Uterus (tissue), 4 donors: Measurements from ENCODE around the gene STK11. TPM values are rescaled to one million over a fixed set of nuclear protein-coding genes. Genes with fewer than 3 reads are reported as not detected.

Source experiments
- DNase-seq, 2 donors: peaks; one replicate each; pipeline ENCODE4 v3.0.0-alpha.2; 2019 to 2020
- H3K27ac ChIP-seq, 2 donors: fragments of 200-600 bp; sonication (generic); 1 replicate in 1 of 2; 2 replicates in 1 of 2; pipeline ENCODE4 v1.5.1; 2016 to 2018
- H3K27me3 ChIP-seq, 2 donors: fragments of 200-600 bp; sonication (generic); one replicate each; pipeline ENCODE4 v1.5.1; 2018 to 2019; ENCODE audit warnings: control low read depth in 1 of 2
- H3K36me3 ChIP-seq, 2 donors: fragments of 200-600 bp; sonication (generic); one replicate each; pipeline ENCODE4 v1.5.1; 2019; ENCODE audit warnings: control low read depth in 1 of 2
- H3K4me1 ChIP-seq, 2 donors: fragments of 200-600 bp; sonication (generic); one replicate each; pipeline ENCODE4 v1.5.1; 2018 to 2019; ENCODE audit warnings: control low read depth in 1 of 2
- H3K4me3 ChIP-seq, 2 donors: fragments of 200-600 bp; sonication (generic); 1 replicate in 1 of 2; 2 replicates in 1 of 2; pipeline ENCODE4 v1.5.1; 2018 to 2019; ENCODE audit warnings: mild to moderate bottlenecking in 1 of 2
- H3K9me3 ChIP-seq, 2 donors: fragments of 200-600 bp; sonication (generic); one replicate each; pipeline ENCODE4 v1.5.1; 2019; ENCODE audit warnings: control low read depth in 1 of 2
- CTCF ChIP-seq, 4 experiments: fragments of 200-600 bp in 2 of 4; fragments of 450-650 bp in 2 of 4; sonication (generic) in 2 of 4; IDR thresholded peaks; one replicate each; pipeline ENCODE4 v1.5.1; 2016 to 2019; ENCODE audit warnings: antibody characterized with exemption in 4 of 4, mild to moderate bottlenecking in 2 of 4, moderate library complexity in 1 of 4
- POLR2A ChIP-seq, 2 donors: fragments of 450-650 bp; IDR thresholded peaks; one replicate each; pipeline ENCODE4 v1.6.1; 2016; ENCODE audit warnings: antibody characterized with exemption in 2 of 2, mild to moderate bottlenecking in 1 of 2, moderate library complexity in 1 of 2
- intact Hi-C: fragments of 100-400 bp; cut with DNase I; formaldehyde crosslinking; loops from one replicate; pipeline ENCODE4 v1.15.1; 2023; ENCODE audit warnings: low total_unique reads
- total RNA-seq, 4 donors: library from RNA; depleted of rRNA in 3 of 4; stranded (reverse); fragments of >200 nt in 3 of 4; gene quantifications; one replicate each; pipeline versions ENCODE4 v1.1.0 to v1.2.4, GENCODE V29; 2014 to 2023
- donor health status: DM: yes; HTN: yes; CAD: no.

The STK11 gene
- total RNA-seq, 4 donors from 2014 or later = 17.4 to 62.8 (median 43.3) TPM

DNA sequence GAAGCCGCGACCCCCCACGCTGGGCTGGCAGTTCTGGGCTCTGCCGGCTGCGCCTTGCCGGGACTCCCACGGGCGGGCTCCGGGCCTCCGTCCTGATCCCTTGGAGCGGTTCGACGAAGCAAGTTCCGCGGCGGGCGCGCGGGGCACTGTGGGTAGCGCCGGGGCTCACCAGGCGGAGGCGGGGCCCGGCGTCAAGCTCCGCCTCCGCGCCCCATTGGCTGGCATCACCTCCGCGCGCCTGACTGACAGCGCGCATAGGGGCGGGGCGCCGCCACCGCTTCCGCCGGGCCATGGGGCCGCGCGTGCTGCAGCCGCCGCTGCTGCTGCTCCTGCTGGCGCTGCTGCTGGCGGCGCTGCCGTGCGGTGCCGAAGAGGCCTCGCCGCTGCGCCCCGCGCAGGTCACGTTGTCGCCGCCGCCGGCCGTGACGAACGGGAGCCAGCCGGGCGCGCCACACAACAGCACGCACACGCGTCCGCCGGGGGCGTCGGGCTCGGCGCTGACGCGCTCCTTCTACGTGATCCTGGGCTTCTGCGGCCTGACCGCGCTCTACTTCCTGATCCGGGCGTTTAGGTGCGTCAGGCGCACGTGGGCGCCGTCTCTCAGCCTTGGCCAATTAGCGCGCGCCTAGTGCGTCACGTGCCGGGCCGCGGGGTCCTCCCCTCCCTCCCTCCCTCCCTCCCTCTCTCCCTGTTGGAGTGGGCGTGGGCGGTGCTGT is 69.8 kb downstream of the STK11 start, which contains the start of gene FAM174C:
Gene FAM174C, plus strand, starts transcription at position 271 of the 716 bp plus-strand sequence. Its CDS starts 20 bp downstream, at position 291.
- peaks cover 14 to 45% of the 10 kb centered on the region in 2 donors for H3K4me1 ChIP-seq

GRCh38 chr19:1275976-1276627 is 70.5 kb downstream of the STK11 start:
- TF ChIP-seq CTCF (IDR thresholded peaks at IDR 0.05) (no peak), POLR2A (IDR thresholded peaks at IDR 0.05) (no peak)
- intact Hi-C loops = no loop called here
- H3K4me1 ChIP-seq = peaks cover 7 to 39% of the 10 kb centered on the region in 2 donors
- H3K27me3 ChIP-seq = no peaks in the 10 kb centered on the region
- peak overlapping the region; percentile 65 to 71 for H3K4me3 ChIP-seq
- peak overlapping the region; percentile 98 for H3K27ac ChIP-seq
- no peaks in the 10 kb centered on the region for H3K36me3 ChIP-seq
- H3K9me3 ChIP-seq = no peaks in the 10 kb centered on the region
- DNase-seq = no peak

More for the DNA sequence above, 69.8 kb downstream of the STK11 start, which contains the start of gene FAM174C:
- Histone ChIP-seq H3K27me3 (no peaks in the 10 kb centered on the region), H3K36me3 (no peaks in the 10 kb centered on the region), H3K9me3 (no peaks in the 10 kb centered on the region), H3K4me3 (peak within 1 kb of the TSS; percentile 65 to 71), H3K27ac (peak within 1 kb of the TSS; percentile 98)
- intact Hi-C loops = no loop called here
- TF ChIP-seq POLR2A (IDR thresholded peaks at IDR 0.05) (peak; percentile 47 to 78), CTCF (IDR thresholded peaks at IDR 0.05) (peak in 1 of 4 experiments; percentile 22)
- peak; percentile 94 to 95 for DNase-seq

DNA sequence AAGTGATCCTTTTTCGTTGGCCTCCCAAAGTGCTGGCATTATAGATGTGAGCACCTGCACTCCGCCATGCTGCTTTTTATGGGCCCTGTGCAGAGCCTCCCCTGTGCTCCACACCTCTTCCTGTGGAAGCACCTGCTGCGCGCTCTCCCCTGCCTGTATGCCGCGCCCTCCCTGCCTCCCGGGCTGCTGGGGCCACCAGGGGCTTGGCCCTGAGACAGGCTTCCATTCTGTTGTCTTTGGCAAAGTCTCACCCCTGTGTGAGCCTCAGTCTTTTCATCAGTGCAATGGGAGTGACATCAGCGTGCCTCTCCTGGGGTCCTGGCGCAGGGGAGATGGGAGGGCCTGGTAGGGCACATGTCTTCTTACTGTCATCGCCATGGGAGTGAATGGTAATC is 71.0 kb downstream of the STK11 start:
- Histone ChIP-seq H3K4me3 (no peak overlapping the region), H3K4me1 (peaks cover 2 to 35% of the 10 kb centered on the region in 2 donors), H3K9me3 (no peaks in the 10 kb centered on the region), H3K27me3 (no peaks in the 10 kb centered on the region), H3K27ac (peak overlapping the region; percentile 98), H3K36me3 (no peaks in the 10 kb centered on the region)
- no peak for TF ChIP-seq POLR2A (IDR thresholded peaks at IDR 0.05)
- no peak for TF ChIP-seq CTCF (IDR thresholded peaks at IDR 0.05)
- no peak for DNase-seq
- intact Hi-C loops = no loop called here

GRCh38 chr19:1277061-1277460 is 71.5 kb downstream of the STK11 start:
- H3K27ac ChIP-seq = no peak overlapping the region
- no peaks in the 10 kb centered on the region for H3K9me3 ChIP-seq
- H3K4me1 ChIP-seq = peaks cover 0 to 30% of the 10 kb centered on the region in 2 donors
- no peaks in the 10 kb centered on the region for H3K27me3 ChIP-seq
- H3K36me3 ChIP-seq = no peaks in the 10 kb centered on the region
- intact Hi-C loops = no loop called here
- H3K4me3 ChIP-seq = no peak overlapping the region
- TF ChIP-seq CTCF (IDR thresholded peaks at IDR 0.05) (no peak), POLR2A (IDR thresholded peaks at IDR 0.05) (no peak)
- DNase-seq = no peak

Other genes starting within 250 kb of the STK11 start
- gene WDR18, start 221.4 kb upstream of the STK11 start, total RNA-seq = 10 to 100 TPM; 13.6 to 34.9 (median 17.3) TPM
- under 1 TPM in 1 of 4 donors, not detected in 3; 0.48 TPM for gene GRIN3B, start 205.4 kb upstream of the STK11 start, total RNA-seq
- gene TMEM259, start 184.7 kb upstream of the STK11 start, total RNA-seq = 100 to 1,000 TPM in 1 of 4 donors, 10 to 100 TPM in 3; 47.4 to 164 (median 56.9) TPM
- gene RNU6-2, start 184.3 kb upstream of the STK11 start, total RNA-seq = not detected
- 100 to 1,000 TPM in 2 of 4 donors, 10 to 100 TPM in 2; 14.3 to 186 (median 88.5) TPM for gene CNN2, start 179.2 kb upstream of the STK11 start, total RNA-seq
- 10 to 100 TPM in 1 of 4 donors, 1 to 10 TPM in 2, under 1 TPM in 1; 0.59 to 10.4 (median 2.7) TPM for gene ABCA7, start 165.7 kb upstream of the STK11 start, total RNA-seq
- gene ARHGAP45, start 138.6 kb upstream of the STK11 start, total RNA-seq = 100 to 1,000 TPM in 1 of 4 donors, 1 to 10 TPM in 3; 4.1 to 154 (median 8.6) TPM
- gene POLR2E, start 110.4 kb upstream of the STK11 start, total RNA-seq = 100 to 1,000 TPM in 1 of 4 donors, 10 to 100 TPM in 3; 13.6 to 112 (median 59.8) TPM
- 100 to 1,000 TPM in 3 of 4 donors, 10 to 100 TPM in 1; 68.2 to 357 (median 163) TPM for gene GPX4, start 101.8 kb upstream of the STK11 start, total RNA-seq
- gene SBNO2, start 31.5 kb upstream of the STK11 start, total RNA-seq = 100 to 1,000 TPM in 1 of 4 donors, 10 to 100 TPM in 1, 1 to 10 TPM in 2; 4.4 to 107 (median 10.7) TPM
- 1 to 10 TPM in 2 of 4 donors, under 1 TPM in 1, not detected in 1; 0.26 to 1.5 (median 1.0) TPM for gene CBARP, start 32.2 kb downstream of the STK11 start, total RNA-seq
- 100 to 1,000 TPM in 2 of 4 donors, 10 to 100 TPM in 1, 1 to 10 TPM in 1; 4.7 to 164 (median 68.9) TPM for gene ATP5F1D, start 36.0 kb downstream of the STK11 start, total RNA-seq
- gene MIDN, start 42.8 kb downstream of the STK11 start, total RNA-seq = 100 to 1,000 TPM in 1 of 4 donors, 10 to 100 TPM in 2, under 1 TPM in 1; 0.77 to 108 (median 15.0) TPM
- gene CIRBP, start 63.6 kb downstream of the STK11 start, total RNA-seq = 100 to 1,000 TPM; 235 to 950 (median 535) TPM
- gene FAM174C, start 69.8 kb downstream of the STK11 start, total RNA-seq = 10 to 100 TPM in 2 of 4 donors, 1 to 10 TPM in 2; 2.1 to 24.3 (median 7.1) TPM
- under 1 TPM in 1 of 4 donors, not detected in 3; 0.76 TPM for gene EFNA2, start 80.1 kb downstream of the STK11 start, total RNA-seq
- gene NDUFS7, start 178.1 kb downstream of the STK11 start, total RNA-seq = 10 to 100 TPM; 39.2 to 65.5 (median 42.1) TPM
- 10 to 100 TPM in 2 of 4 donors, 1 to 10 TPM in 2; 3.3 to 14.4 (median 8.4) TPM for gene GAMT, start 195.8 kb downstream of the STK11 start, total RNA-seq
- gene DAZAP1, start 201.8 kb downstream of the STK11 start, total RNA-seq = 100 to 1,000 TPM in 1 of 4 donors, 10 to 100 TPM in 1, 1 to 10 TPM in 2; 1.2 to 102 (median 23.8) TPM
- 1,000 to 10,000 TPM in 3 of 4 donors, 100 to 1,000 TPM in 1; 648 to 5,728 (median 1,854) TPM for gene RPS15, start 232.6 kb downstream of the STK11 start, total RNA-seq
- gene APC2, start 244.3 kb downstream of the STK11 start, total RNA-seq = 1 to 10 TPM in 1 of 4 donors, under 1 TPM in 2, not detected in 1; 0.12 to 3.5 (median 0.77) TPM